Ascending aorta (tissue), 2 donors: ENCODE data around the gene COL26A1. TPM values are rescaled to one million over a fixed set of nuclear protein-coding genes. Genes with fewer than 3 reads are reported as not detected.

Experiments
- DNase-seq, 2 donors: peaks; one replicate each; pipeline ENCODE4 v3.0.0-alpha.2; 2019; ENCODE audit warnings: low spot score in 2 of 2
- H3K27ac ChIP-seq, 2 donors: fragments of 200-600 bp; sonication (generic); one replicate each; pipeline ENCODE4 v1.5.1; 2016 to 2017; ENCODE audit warnings: mild to moderate bottlenecking in 1 of 2
- H3K27me3 ChIP-seq: fragments of 200-600 bp; sonication (generic); one replicate; pipeline ENCODE4 v1.5.1; 2017
- H3K36me3 ChIP-seq, 2 donors: fragments of 200-600 bp; sonication (generic); one replicate each; pipeline ENCODE4 v1.5.1; 2016
- H3K4me1 ChIP-seq, 2 donors: fragments of 200-600 bp; sonication (generic); one replicate each; pipeline ENCODE4 v1.5.1; 2016 to 2017; ENCODE audit warnings: mild to moderate bottlenecking in 1 of 2
- H3K4me3 ChIP-seq, 2 donors: fragments of 200-600 bp; sonication (generic); one replicate each; pipeline ENCODE4 v1.5.1; 2016 to 2017; ENCODE audit warnings: mild to moderate bottlenecking in 1 of 2
- H3K9me3 ChIP-seq, 2 donors: fragments of 200-600 bp; sonication (generic); one replicate each; pipeline ENCODE4 v1.5.1; 2016
- intact Hi-C: fragments of 100-400 bp; cut with DNase I; formaldehyde crosslinking; loops from one replicate; pipeline ENCODE4 v1.15.1; 2023
- total RNA-seq: library from RNA; depleted of rRNA; stranded (reverse); fragments of >200 nt; gene quantifications from one replicate; pipeline ENCODE4 v1.1.0, GENCODE V29; 2016
- TF ChIP-seq, protein P1 (sequence below), 3 experiments: fragments of 200-600 bp in 2 of 3; fragments of 450-650 bp in 1 of 3; sonication (generic) in 2 of 3; IDR thresholded peaks; one replicate each; pipeline ENCODE4 v1.5.1; 2016 to 2019; ENCODE audit warnings: antibody characterized with exemption in 3 of 3, mild to moderate bottlenecking in 1 of 3, moderate library complexity in 1 of 3

Gene COL26A1
- total RNA-seq, 1 donor from 2014 or later = not detected

DNA sequence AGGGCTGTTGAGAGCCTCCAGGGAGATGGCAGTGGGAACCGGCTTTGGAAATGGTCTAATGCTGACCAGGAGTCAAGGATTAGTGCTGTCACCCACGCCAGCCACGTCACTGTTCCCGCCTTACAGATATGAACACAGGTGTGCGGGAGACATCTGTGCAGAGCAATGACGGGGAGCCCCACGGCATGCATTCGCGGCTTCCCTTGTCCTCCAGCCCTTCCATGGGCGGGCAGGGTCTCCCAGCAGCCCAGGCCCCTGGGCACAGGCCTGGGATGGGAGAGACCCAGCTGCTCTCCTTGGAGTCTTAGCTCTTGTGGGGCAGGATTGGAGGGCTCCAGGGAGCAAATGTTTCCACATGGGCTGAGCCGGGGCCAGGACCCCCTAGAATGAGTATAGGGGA lies 172.2 kb downstream of the COL26A1 start:
- no peak overlapping the region for H3K4me3 ChIP-seq
- H3K27me3 ChIP-seq = no peaks in the 10 kb centered on the region
- no peak for DNase-seq
- H3K27ac ChIP-seq = peak overlapping the region in 1 of 2 donors; percentile 2
- intact Hi-C loops = no loop called here
- peaks cover 19 to 20% of the 10 kb centered on the region in 2 donors for H3K4me1 ChIP-seq
- TF ChIP-seq, protein P1, sequence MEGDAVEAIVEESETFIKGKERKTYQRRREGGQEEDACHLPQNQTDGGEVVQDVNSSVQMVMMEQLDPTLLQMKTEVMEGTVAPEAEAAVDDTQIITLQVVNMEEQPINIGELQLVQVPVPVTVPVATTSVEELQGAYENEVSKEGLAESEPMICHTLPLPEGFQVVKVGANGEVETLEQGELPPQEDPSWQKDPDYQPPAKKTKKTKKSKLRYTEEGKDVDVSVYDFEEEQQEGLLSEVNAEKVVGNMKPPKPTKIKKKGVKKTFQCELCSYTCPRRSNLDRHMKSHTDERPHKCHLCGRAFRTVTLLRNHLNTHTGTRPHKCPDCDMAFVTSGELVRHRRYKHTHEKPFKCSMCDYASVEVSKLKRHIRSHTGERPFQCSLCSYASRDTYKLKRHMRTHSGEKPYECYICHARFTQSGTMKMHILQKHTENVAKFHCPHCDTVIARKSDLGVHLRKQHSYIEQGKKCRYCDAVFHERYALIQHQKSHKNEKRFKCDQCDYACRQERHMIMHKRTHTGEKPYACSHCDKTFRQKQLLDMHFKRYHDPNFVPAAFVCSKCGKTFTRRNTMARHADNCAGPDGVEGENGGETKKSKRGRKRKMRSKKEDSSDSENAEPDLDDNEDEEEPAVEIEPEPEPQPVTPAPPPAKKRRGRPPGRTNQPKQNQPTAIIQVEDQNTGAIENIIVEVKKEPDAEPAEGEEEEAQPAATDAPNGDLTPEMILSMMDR (IDR thresholded peaks at IDR 0.05) = no peak
- H3K36me3 ChIP-seq = no peaks in the 10 kb centered on the region
- no peaks in the 10 kb centered on the region for H3K9me3 ChIP-seq

DNA sequence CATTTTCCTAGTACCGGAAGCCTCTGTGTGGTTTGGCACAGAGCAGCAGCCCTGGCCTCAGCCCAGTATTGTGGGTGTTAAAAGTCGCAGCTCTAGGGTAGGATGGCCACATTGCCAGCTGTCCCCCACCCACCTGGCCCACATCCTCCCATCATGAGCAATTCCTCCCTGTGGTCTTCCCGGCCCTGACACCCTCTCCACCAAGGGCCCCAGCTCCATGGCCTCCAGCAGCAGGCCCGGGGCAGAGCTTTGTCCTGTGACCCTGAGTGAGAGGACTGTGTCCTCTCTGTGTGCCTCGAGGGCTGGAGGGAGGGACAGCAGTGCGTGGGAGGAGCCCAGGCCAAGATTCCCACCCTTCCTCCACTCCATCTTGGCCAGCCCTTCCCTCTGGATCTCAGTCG lies 172.7 kb downstream of the COL26A1 start:
- Histone ChIP-seq H3K4me3 (no peak overlapping the region), H3K4me1 (peaks cover 19 to 20% of the 10 kb centered on the region in 2 donors), H3K27me3 (no peaks in the 10 kb centered on the region), H3K9me3 (no peaks in the 10 kb centered on the region), H3K27ac (peak overlapping the region in 1 of 2 donors; percentile 2), H3K36me3 (no peaks in the 10 kb centered on the region)
- no peak for DNase-seq
- TF ChIP-seq, protein P1 (IDR thresholded peaks at IDR 0.05) = no peak
- intact Hi-C loops = no loop called here

DNA sequence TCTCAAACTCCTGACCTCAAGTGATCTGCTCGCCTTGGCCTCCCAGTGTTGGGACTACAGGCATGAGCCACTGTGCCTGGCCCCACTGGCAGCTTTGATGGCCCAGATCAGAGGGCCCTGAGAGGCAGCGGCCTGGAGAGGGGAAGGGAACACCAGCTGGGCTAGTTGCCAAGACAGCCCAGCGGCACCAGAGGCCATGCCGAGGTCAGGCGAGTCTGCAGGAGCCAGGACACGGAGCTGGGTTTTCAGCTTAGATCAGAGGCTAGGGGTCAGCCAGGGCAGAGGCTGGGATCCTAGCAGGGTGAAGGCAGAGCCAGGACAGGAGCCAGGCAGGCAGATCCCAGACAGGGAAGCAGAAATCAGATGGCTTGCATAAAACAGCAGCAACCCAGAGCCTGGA lies 173.6 kb downstream of the COL26A1 start:
- H3K27ac ChIP-seq = peak overlapping the region in 1 of 2 donors; percentile 5
- H3K36me3 ChIP-seq = no peaks in the 10 kb centered on the region
- DNase-seq = no peak
- H3K4me3 ChIP-seq = no peak overlapping the region
- no peaks in the 10 kb centered on the region for H3K9me3 ChIP-seq
- no peaks in the 10 kb centered on the region for H3K27me3 ChIP-seq
- intact Hi-C loops = no loop called here
- peaks cover 19 to 20% of the 10 kb centered on the region in 2 donors for H3K4me1 ChIP-seq
- TF ChIP-seq, protein P1 (IDR thresholded peaks at IDR 0.05) = no peak

DNA sequence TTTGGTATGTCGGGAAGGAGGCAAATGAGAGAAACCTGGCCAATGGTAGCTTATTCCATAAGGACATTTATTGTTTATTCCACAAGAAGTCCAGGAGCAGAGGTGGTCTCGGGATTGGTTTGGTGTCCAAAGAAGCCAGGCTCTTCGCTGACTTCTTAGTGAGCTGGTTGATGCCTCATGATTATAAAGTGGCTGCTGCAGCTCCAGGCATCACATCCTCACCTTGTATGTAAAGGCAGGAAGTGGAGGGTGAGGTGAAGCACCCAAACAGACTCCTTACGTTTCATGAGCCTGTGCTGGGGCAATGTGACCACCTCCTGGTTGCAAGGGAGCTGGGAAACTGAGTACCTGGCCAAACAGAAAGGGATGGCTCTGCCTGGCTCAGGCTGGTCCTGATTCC lies 174.0 kb downstream of the COL26A1 start:
- intact Hi-C loops = no loop called here
- peaks cover 19 to 20% of the 10 kb centered on the region in 2 donors for H3K4me1 ChIP-seq
- no peak overlapping the region for H3K4me3 ChIP-seq
- H3K27ac ChIP-seq = peak overlapping the region in 1 of 2 donors; percentile 5
- H3K9me3 ChIP-seq = no peaks in the 10 kb centered on the region
- H3K36me3 ChIP-seq = no peaks in the 10 kb centered on the region
- no peak for DNase-seq
- no peaks in the 10 kb centered on the region for H3K27me3 ChIP-seq
- TF ChIP-seq, protein P1 (IDR thresholded peaks at IDR 0.05) = no peak

DNA sequence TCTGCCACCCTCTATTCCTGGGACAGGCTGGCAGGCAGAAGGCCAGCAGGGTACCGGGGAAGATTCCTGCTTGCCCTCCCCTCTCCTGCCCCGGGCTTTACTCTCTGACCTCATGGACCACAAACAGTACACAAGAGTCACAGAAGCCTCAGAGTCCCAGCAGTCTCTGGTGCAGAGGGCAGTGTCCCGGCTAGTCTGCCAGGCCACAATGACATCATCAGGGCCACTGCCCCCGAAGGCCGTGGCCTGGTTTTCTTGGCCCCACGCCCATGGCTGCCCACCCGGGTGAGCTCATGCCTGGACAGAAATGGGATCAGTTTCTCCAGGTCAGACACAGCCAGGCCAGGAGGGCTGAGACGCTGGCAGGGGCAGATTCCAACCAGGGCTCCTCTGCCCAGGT lies 174.5 kb downstream of the COL26A1 start:
- Histone ChIP-seq H3K4me3 (no peak overlapping the region), H3K4me1 (peaks cover 19 to 20% of the 10 kb centered on the region in 2 donors), H3K9me3 (no peaks in the 10 kb centered on the region), H3K27me3 (no peaks in the 10 kb centered on the region), H3K36me3 (no peaks in the 10 kb centered on the region), H3K27ac (peak overlapping the region in 1 of 2 donors; percentile 6)
- TF ChIP-seq, protein P1 (IDR thresholded peaks at IDR 0.05) = no peak
- intact Hi-C loops = no loop called here
- no peak for DNase-seq
